HTERT RPE-1 (cell line): ENCODE measurements around the gene CTAGE9.

Experiments used
- in situ Hi-C: fragments of 300-500 bp; cut with MboI; formaldehyde crosslinking; loops from 4 replicates; pipeline ENCODE4 v1.14.3; 2020; ENCODE audit warnings: low sequenced_read_pairs

The CTAGE9 gene

DNA sequence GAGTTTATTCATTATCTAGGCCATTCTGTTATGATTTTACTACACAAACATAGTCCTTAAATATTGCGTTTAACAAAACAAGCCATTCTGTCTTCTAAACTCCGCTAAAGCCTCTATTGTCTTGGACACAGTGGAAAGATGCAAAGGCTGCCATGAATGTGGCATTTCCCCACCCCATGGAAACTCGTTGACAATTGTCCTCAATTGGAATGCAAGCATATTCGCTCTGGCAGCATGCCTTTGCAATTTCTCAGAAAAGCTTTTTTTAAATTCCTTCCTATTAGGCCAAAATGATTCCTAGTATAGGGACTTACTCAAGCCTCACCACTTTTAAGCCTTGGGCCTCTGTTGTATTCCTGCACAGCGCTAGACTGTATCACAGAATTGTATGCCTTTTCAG is 32.4 kb downstream of the CTAGE9 start:
- in situ Hi-C loops, result no loop called here

DNA sequence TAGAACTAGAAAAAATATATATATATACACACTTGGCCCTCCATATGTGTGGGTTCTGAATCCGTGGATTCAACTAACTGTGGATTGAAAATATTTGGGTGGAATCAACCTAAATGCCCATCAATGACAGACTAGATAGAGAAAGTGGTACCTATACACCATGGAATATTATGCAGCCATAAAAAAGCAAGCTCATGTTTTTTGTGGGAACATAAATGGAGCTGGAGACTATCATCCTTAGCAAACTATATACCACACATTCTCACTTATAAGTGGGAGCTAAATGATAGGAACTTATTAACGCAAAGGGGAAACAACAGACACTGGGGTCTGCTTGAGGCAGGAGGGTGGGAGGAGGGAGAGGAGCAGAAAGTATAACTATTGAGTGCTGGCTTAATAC is 37.6 kb downstream of the CTAGE9 start:
- in situ Hi-C loops, result no loop called here

GRCh38 chr6:131669891-131670290 is 40.9 kb downstream of the CTAGE9 start:
- in situ Hi-C loops, result no loop called here

GRCh38 chr6:131663578-131664165 is 47.1 kb downstream of the CTAGE9 start:
- in situ Hi-C loops, result no loop called here

DNA sequence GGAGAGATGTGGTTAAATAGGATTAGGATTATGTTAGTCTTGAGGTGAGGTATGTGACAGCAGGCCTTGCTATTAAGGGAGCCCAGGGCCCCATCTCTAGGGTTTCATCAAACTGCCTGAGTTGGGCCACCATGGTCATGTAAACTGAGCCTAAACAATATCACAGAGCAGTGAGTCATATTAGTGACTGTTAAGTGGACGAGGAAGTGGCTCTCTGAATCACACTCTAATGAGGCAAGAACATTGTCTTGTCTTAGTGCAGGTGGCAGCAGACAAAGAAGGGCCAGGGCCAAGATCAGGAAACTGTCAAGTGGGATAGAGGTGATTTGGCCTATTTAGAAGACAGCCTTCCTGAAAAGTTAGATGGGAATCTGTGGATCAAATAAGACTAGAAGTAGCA is 50.6 kb downstream of the CTAGE9 start:
- in situ Hi-C loops, result no loop called here
